ENCODE data around the gene PWP2. TPM values are rescaled to one million over a fixed set of nuclear protein-coding genes. Genes with fewer than 3 reads are reported as not detected.
A peak's percentile ranks its signal among the peaks of the same experiment; 100 is the strongest.
"Not testable (repeated sequence)": the region's sequence is repeated elsewhere in the genome, so short reads cannot be mapped to it uniquely, and the experiment has no call there.

PWP2 gene
- total RNA-seq: 10 to 100 TPM in 1 of 2 experiments, 1 to 10 TPM in 1; 4.5 to 12.2 TPM

- H3K27me3 Mint-ChIP-seq, H3K9me3 Mint-ChIP-seq, H3K36me3 Mint-ChIP-seq, POLR2A ChIA-PET, H3K27ac Mint-ChIP-seq, H3K4me1 Mint-ChIP-seq: not testable (repeated sequence)
- peak; percentile 90 for ATAC-seq (ENCODE audit: low read depth)
- H3K4me3 Mint-ChIP-seq: peak within 1 kb of the TSS; percentile 51
- DNase-seq: peak; percentile 60
Observed at GRCh38 chr21:44107026-44107501, at the start of gene PWP2. Gene PWP2, plus strand, starts transcription at chr21:44107399. Its CDS starts 18 bp downstream, at chr21:44107417.

DNA sequence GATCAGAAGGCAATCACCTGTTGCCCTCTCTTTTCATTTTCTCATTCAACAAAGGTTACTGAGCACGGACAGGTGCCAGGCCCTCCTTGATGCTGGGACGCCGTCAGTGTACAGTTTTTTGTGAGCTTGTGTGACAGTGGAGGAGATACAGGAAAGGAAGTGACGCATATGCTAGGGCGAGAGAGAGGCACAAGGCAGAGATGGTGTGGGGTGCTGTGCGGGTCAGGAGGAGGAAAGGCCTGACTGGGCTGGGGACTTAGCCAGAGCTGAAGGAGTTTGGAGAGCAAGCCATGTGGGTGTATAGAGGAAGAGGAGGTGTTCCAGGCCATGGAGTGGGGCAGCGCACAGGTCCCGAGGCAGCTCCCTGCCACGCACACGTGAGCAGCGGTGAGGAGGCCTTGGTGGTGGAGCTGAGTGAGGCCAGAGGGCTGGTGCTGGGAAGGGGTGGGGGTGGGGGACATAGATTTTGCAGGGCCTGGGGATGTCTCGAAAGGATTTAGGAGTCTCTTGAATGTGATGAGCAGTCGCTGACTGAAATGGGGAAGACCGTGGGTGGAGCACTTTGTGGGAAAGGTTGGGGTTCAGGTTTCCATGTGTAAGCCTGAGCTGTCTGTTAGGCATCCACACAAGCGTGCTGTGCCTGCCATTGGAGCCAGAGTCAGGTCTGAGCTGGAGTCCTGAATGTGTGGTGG is 49.1 kb upstream of the PWP2 start:
- peaks cover 11% of the 10 kb centered on the region for H3K4me1 Mint-ChIP-seq
- POLR2A ChIA-PET: interaction anchor here (0.6 kb wide), 1 partner anchor 14 kb away, joined by 3 read pairs; no protein-coding TSS in a partner anchor
- no peak for DNase-seq
- no peaks in the 10 kb centered on the region for H3K9me3 Mint-ChIP-seq
- no peak overlapping the region for H3K4me3 Mint-ChIP-seq
- H3K27ac Mint-ChIP-seq: peak overlapping the region; percentile 59
- no peaks in the 10 kb centered on the region for H3K27me3 Mint-ChIP-seq
- ATAC-seq (ENCODE audit: low read depth): no peak
- peaks cover 21% of the 10 kb centered on the region for H3K36me3 Mint-ChIP-seq

- Mint-ChIP-seq H3K36me3 (peaks cover 22% of the 10 kb centered on the region), H3K27me3 (no peaks in the 10 kb centered on the region), H3K4me3 (no peak overlapping the region), H3K9me3 (no peaks in the 10 kb centered on the region), H3K27ac (peak overlapping the region; percentile 49), H3K4me1 (peaks cover 14% of the 10 kb centered on the region)
- POLR2A ChIA-PET: interaction anchor here (0.6 kb wide), 1 partner anchor 15 kb away, joined by 3 read pairs; no protein-coding TSS in a partner anchor
- ATAC-seq (ENCODE audit: low read depth) (no peak), DNase-seq (no peak)
Observed at GRCh38 chr21:44058652-44058964, 48.6 kb upstream of the PWP2 start.

DNA sequence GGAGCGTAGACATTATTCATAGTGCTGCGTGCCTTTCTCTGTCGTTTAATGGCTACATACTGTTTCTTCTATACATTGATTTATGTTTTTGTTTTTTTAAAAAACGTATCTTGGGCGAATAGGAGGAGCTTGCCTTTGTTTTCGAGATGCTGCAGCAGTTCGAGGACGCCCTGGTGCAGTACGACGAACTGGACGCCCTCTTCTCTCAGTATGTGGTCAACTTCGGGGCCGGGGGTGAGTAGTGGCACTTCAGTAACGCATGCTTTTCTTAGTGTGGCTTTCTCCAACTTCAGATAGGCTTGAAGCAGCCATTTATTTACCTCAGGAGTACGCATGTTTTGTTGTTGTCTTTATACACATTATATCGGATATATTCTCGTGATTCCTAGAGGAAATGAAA is 48.2 kb upstream of the PWP2 start:
- no peak for ATAC-seq (ENCODE audit: low read depth)
- H3K27ac Mint-ChIP-seq: no peak overlapping the region

DNA sequence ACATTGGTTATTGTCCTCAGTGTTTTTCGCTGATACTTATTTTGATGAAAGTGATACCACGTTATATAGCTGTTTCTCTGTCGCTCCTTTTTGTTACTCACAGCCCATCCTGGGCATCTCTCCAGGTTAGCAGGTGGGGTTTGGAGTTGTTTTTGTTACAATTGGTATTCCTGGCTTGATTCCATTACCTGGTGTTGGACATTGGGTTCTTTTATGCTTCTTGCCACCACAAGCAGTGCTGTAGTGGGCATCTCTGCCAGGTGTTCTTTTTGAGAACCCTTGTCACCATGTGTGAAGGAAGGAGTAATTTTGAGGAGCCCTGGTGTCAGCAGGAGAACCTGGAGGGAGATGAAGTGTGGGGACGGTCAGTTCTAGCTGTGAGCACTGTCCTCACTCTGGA is 47.5 kb upstream of the PWP2 start:
- no peak for DNase-seq
- Mint-ChIP-seq H3K27me3 (no peaks in the 10 kb centered on the region), H3K27ac (no peak overlapping the region), H3K4me3 (no peak overlapping the region), H3K9me3 (no peaks in the 10 kb centered on the region), H3K4me1 (peaks cover 15% of the 10 kb centered on the region), H3K36me3 (peaks cover 20% of the 10 kb centered on the region)
- POLR2A ChIA-PET: no interaction called here
- no peak for ATAC-seq (ENCODE audit: low read depth)

More for the DNA sequence above, 48.2 kb upstream of the PWP2 start:
- no peak for DNase-seq
- Mint-ChIP-seq H3K36me3 (peaks cover 20% of the 10 kb centered on the region), H3K4me3 (no peak overlapping the region), H3K9me3 (no peaks in the 10 kb centered on the region), H3K27me3 (no peaks in the 10 kb centered on the region), H3K4me1 (peaks cover 14% of the 10 kb centered on the region)
- POLR2A ChIA-PET: no interaction called here

GRCh38 chr21:44062380-44062779 is 44.8 kb upstream of the PWP2 start:
- peaks cover 22% of the 10 kb centered on the region for H3K36me3 Mint-ChIP-seq
- no peak overlapping the region for H3K27ac Mint-ChIP-seq
- no peak for DNase-seq
- ATAC-seq (ENCODE audit: low read depth): no peak
- no peaks in the 10 kb centered on the region for H3K9me3 Mint-ChIP-seq
- H3K4me3 Mint-ChIP-seq: no peak overlapping the region
- H3K4me1 Mint-ChIP-seq: peaks cover 29% of the 10 kb centered on the region
- POLR2A ChIA-PET: interaction anchor here (2.3 kb wide), 1 partner anchor 21 kb away, joined by 17 read pairs; no protein-coding TSS in a partner anchor
- no peaks in the 10 kb centered on the region for H3K27me3 Mint-ChIP-seq

DNA sequence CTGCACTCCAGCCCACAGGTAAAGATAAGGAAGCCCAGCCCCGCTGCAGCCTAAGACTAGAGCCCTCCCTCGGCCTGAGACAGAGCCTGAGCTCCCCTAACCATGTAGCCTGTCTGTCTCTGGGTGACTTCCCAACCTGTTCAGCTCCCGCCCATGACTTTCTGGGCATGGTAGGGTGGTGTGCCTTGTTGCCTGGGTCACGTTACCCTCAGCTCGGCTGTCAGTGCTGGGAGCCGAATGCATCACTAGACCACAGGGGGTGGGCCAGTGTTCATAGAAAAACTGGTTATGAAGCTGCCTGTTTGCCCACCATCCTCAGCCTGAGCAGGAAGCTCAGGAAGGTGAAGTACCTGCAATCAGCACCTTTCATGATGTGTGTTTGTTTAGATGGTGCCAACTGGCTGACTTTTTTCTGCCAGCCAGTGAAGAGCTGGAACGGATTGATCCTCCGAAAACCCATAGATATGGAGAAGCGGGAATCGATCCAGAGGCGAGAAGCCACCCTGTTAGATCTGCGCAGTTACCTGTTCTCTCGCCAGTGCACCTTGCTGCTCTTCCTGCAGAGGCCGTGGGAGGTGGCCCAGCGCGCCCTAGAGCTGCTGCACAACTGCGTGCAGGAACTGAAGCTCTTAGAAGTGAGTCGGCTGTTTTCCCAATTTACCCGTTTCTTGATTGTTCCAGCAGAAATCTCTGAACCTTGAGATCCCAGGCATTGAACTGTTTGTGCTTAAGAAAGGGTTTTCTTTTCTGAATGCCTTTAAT is 43.9 kb upstream of the PWP2 start:
- H3K36me3 Mint-ChIP-seq: peaks cover 22% of the 10 kb centered on the region
- H3K9me3 Mint-ChIP-seq: no peaks in the 10 kb centered on the region
- no peaks in the 10 kb centered on the region for H3K27me3 Mint-ChIP-seq
- peaks cover 27% of the 10 kb centered on the region for H3K4me1 Mint-ChIP-seq
- POLR2A ChIA-PET: interaction anchor here (0.6 to 2.3 kb wide), 2 partner anchors 20 to 101 kb away, joined by 3 to 17 read pairs; no protein-coding TSS in a partner anchor
- H3K27ac Mint-ChIP-seq: peak overlapping the region; percentile 76
- ATAC-seq (ENCODE audit: low read depth): no peak
- H3K4me3 Mint-ChIP-seq: no peak overlapping the region
- DNase-seq: no peak

- H3K36me3 Mint-ChIP-seq: peaks cover 19% of the 10 kb centered on the region
- DNase-seq (no peak), ATAC-seq (ENCODE audit: low read depth) (no peak)
- peak overlapping the region; percentile 97 for H3K27ac Mint-ChIP-seq
- H3K4me3 Mint-ChIP-seq: peak overlapping the region; percentile 81
- H3K9me3 Mint-ChIP-seq: no peaks in the 10 kb centered on the region
- H3K4me1 Mint-ChIP-seq: peaks cover 29% of the 10 kb centered on the region
- H3K27me3 Mint-ChIP-seq: no peaks in the 10 kb centered on the region
- POLR2A ChIA-PET: interaction anchor here (1.5 to 2.4 kb wide), 5 partner anchors 10 to 53 kb away, joined by 4 to 14 read pairs (median 10); partner anchors contain the start of gene TRAPPC10
Observed at GRCh38 chr21:44064852-44065403, 42.3 kb upstream of the PWP2 start.

DNA sequence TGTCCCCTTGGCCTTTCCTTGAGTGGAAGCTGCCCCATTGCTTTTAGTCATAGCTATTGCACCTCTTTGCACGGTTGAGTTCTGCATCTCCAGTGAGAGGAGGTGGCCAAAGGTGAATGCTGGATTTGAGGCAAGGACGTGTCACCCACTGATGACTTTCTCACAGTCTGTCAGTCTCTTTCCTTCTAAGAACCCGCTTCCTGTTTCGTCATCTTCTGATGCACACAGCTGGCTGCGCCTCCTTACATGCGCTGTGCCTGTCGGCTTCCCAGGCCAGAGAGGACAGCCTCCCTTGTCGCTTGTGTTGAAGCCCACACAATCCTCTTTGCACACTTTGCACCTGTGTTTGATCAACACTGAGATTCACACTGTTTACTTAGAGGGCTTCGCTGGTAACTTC is 41.8 kb upstream of the PWP2 start:
- ATAC-seq (ENCODE audit: low read depth) (peak; percentile 99), DNase-seq (peak; percentile 68)
- POLR2A ChIA-PET: interaction anchor here (1.3 to 2.4 kb wide), 6 partner anchors 10 to 53 kb away, joined by 3 to 14 read pairs (median 8); partner anchors contain the start of gene TRAPPC10
- Mint-ChIP-seq H3K27me3 (no peaks in the 10 kb centered on the region), H3K4me3 (peak overlapping the region; percentile 81), H3K9me3 (no peaks in the 10 kb centered on the region), H3K4me1 (peaks cover 30% of the 10 kb centered on the region), H3K27ac (peak overlapping the region; percentile 97), H3K36me3 (peaks cover 20% of the 10 kb centered on the region)

DNA sequence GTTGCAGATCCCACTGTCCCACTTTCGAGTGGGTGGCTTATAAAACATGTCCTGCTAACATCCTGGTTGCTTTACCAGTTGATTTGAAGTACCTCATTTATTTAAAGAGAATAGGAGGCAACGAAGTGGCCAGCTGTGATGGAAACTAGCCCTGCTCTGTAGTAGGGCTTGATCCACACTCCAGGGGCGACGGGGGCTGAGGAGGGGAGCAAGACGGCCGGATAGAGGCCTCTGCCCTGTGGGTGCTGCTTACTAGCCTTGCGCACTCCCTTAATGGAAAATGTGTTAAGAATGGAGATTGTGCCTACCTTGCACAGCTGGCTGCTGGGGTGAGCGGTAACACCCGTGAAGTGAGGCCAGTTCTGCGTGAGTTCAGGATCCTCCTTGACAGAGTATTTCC is 41.1 kb upstream of the PWP2 start:
- Mint-ChIP-seq H3K27me3 (no peaks in the 10 kb centered on the region), H3K9me3 (no peaks in the 10 kb centered on the region), H3K4me3 (peak overlapping the region; percentile 81), H3K27ac (peak overlapping the region; percentile 97), H3K4me1 (peaks cover 30% of the 10 kb centered on the region), H3K36me3 (peaks cover 20% of the 10 kb centered on the region)
- POLR2A ChIA-PET: interaction anchor here (1.3 to 2.4 kb wide), 6 partner anchors 9 to 54 kb away, joined by 3 to 14 read pairs (median 8); partner anchors contain the start of gene TRAPPC10
- ATAC-seq (ENCODE audit: low read depth) (no peak), DNase-seq (no peak)

DNA sequence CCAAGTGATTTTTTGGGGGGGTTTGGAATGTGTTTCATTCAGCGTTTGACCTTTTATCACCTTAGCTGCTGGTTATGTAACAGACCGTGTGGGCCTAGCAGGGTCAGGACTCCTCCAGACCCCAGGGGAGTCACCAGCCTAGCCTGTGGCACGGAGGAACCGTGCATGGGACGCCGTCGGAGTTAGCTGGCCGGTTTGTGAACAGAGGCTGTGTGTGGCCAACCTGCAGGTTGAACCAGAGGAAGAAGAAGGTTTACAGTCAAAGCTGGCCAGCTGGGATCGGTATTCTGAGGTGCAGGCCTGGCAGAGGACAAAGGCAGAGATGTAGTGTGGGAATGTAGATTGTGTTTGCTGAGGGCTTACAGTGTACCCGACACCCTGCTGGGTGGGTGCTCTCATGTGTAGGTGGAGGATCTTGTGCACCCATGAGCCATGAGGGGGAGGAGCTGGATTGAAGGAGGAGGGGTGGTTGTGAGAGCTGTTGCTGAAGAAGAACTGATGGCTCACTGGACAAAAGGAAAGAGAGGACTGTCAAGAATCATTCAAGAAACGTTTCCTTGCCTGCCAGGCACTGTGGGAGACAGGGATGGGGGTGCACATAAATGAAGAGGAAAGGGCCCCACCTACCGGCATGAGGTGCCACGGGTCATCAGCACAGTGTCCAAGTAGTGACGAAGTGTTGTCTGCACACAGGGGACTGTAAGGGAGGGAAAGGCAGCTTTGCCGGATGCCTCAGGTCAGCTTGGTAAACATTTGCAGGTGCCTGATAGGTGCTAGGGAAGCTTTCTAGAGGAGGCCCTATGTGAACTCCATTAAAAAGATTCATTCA is 40.0 kb upstream of the PWP2 start:
- H3K4me1 Mint-ChIP-seq: peaks cover 30% of the 10 kb centered on the region
- POLR2A ChIA-PET: interaction anchor here (0.8 to 1.5 kb wide), 4 partner anchors 11 to 54 kb away, joined by 3 to 5 read pairs (median 4); no protein-coding TSS in a partner anchor

GRCh38 chr21:44070391-44070790 is 36.8 kb upstream of the PWP2 start:
- ATAC-seq (ENCODE audit: low read depth) (no peak), DNase-seq (no peak)
- H3K27me3 Mint-ChIP-seq: no peaks in the 10 kb centered on the region
- peaks cover 21% of the 10 kb centered on the region for H3K4me1 Mint-ChIP-seq
- no peaks in the 10 kb centered on the region for H3K9me3 Mint-ChIP-seq
- H3K36me3 Mint-ChIP-seq: peaks cover 25% of the 10 kb centered on the region
- H3K27ac Mint-ChIP-seq: no peak overlapping the region
- no peak overlapping the region for H3K4me3 Mint-ChIP-seq
- POLR2A ChIA-PET: interaction anchor here (1.1 kb wide), 2 partner anchors 8 to 57 kb away, joined by 3 read pairs; no protein-coding TSS in a partner anchor

More for the DNA sequence above, 40.0 kb upstream of the PWP2 start:
- ATAC-seq (ENCODE audit: low read depth): no peak
- H3K27ac Mint-ChIP-seq: peak overlapping the region; percentile 71
- H3K4me3 Mint-ChIP-seq: no peak overlapping the region
- peaks cover 20% of the 10 kb centered on the region for H3K36me3 Mint-ChIP-seq
- H3K9me3 Mint-ChIP-seq: no peaks in the 10 kb centered on the region
- no peaks in the 10 kb centered on the region for H3K27me3 Mint-ChIP-seq
- DNase-seq: no peak
